NCI-H2107 treated with DMSO at 0.1 percent for 48 hours (cell line): ENCODE measurements around the gene MLXIPL.
"Not testable (repeated sequence)": the region's sequence is repeated elsewhere in the genome, so short reads cannot be mapped to it uniquely, and the experiment has no call there.

Experiments used
- DNase-seq: peaks from one replicate; lab custom pipeline; 2025; ENCODE audit not compliant: unreplicated experiment; lab: John Stamatoyannopoulos, UW

The MLXIPL gene

GRCh38 chr7:73623798-73624668 is at the start of gene MLXIPL:
Gene MLXIPL (minus strand): TSS chr7:73624522. CDS start chr7:73624492, 30 bp downstream.
- peak; percentile 81 for DNase-seq

DNA sequence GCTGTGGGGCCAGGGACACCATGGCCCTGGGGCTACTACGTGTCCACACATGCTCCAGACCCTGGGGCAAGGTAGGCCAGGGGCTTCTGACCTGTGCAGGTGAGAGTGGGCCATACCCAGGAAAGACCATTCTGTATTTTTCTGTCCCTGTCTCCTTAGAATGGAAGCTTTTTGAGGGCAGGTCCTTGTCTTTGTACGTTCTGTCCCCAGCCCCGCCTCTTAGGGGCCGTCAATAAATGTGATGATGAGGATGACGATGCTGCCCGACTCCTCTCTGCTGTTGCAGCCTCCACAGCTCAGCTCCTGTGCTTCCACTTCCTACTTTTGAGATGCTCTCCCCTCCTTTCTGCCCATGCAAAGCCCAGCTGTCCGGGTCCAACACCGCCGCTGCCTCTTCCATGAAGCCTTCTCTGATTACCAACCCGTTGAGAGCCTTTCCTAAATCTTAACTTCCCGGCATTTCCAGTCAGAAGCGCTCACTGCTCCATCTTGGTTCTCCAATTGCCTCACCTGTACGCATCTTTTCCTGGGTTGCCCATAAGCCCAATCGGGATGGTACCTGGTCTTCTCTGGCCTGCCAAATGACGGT is 47.6 kb upstream of the MLXIPL start:
- no peak for DNase-seq

- no peak for DNase-seq
These were observed 47.0 kb upstream of the MLXIPL start for GRCh38 chr7:73671322-73671661.

- DNase-seq, result no peak
These were observed 45.6 kb upstream of the MLXIPL start for GRCh38 chr7:73669858-73670385.

GRCh38 chr7:73669288-73669701 is 45.0 kb upstream of the MLXIPL start:
- DNase-seq, result no peak

GRCh38 chr7:73668886-73669230 is 44.5 kb upstream of the MLXIPL start:
- no peak for DNase-seq

GRCh38 chr7:73668103-73668885 is 44.0 kb upstream of the MLXIPL start:
- no peak for DNase-seq

GRCh38 chr7:73667344-73668102 is 43.2 kb upstream of the MLXIPL start, which contains the start of gene VPS37D:
Gene VPS37D (plus strand): TSS chr7:73667831. CDS start chr7:73667959, 128 bp downstream.
- DNase-seq, result peak; percentile 77

GRCh38 chr7:73663033-73663432 is 38.7 kb upstream of the MLXIPL start:
- no peak for DNase-seq

- DNase-seq, result not testable (repeated sequence)
These were observed 36.3 kb upstream of the MLXIPL start for GRCh38 chr7:73660594-73660993.

GRCh38 chr7:73659983-73660382 is 35.7 kb upstream of the MLXIPL start:
- DNase-seq, result no peak

- not testable (repeated sequence) for DNase-seq
These were observed 31.0 kb upstream of the MLXIPL start for GRCh38 chr7:73655309-73655708.

DNA sequence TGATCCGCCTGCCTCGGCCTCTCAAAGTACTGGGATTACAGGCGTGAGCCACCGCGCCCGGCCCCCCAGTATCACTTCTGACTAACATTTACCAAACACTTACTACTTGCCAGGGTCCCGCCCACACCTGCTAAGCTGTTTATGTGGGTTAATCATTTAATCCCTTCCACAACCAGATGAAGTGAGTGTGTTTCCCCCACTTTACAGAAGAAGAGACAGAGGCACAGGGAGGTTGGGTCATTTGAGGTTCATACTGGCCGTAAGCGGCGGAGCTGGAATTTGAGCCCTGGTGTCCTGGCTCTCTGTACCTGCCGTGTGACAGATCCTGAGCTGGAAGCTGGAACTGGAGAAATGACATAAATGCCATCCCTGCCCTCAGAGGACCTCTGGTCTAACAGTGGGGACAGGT is 28.2 kb upstream of the MLXIPL start:
- DNase-seq, result no peak

DNA sequence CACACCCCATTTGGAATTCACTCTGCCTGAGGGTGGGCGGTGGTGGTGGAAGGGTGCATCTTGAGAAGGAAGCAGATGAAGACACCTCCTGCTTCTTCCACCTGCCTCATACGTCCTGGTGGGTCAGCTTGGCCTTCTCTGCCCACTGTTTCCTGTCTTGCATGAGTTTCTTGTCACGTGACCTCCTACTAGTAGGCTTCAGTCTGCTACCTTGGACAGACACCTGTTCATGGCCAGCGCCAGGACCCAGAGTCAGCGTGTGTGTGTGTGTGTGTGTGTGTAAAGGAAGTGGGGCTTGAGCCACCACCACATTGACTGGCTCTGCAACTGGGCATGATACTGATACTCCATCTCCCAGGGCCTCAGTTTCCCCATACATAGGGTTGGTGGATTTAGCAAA is 26.2 kb upstream of the MLXIPL start:
- no peak for DNase-seq

DNA sequence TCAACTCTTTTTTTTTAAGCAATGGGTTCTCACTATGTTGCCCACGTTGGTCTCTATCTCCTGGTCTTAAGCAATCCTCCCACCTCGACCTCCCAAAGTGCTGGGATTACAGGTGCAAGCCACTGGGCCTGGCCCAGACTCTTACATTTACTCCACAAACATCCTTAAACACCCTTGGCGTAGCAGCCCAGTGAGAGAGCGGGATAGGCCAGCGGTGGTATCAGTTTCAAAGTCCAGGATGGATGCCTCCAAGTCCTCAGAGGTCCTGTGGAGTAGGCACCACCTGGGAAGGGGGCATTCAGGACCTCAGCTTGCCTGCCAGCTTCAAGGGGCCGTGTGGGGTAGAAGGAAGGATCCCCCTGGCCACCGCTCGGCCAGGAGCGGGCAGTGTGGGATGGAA is 25.3 kb upstream of the MLXIPL start:
- no peak for DNase-seq

- no peak for DNase-seq
These were observed 24.4 kb upstream of the MLXIPL start for GRCh38 chr7:73648593-73649332.

DNA sequence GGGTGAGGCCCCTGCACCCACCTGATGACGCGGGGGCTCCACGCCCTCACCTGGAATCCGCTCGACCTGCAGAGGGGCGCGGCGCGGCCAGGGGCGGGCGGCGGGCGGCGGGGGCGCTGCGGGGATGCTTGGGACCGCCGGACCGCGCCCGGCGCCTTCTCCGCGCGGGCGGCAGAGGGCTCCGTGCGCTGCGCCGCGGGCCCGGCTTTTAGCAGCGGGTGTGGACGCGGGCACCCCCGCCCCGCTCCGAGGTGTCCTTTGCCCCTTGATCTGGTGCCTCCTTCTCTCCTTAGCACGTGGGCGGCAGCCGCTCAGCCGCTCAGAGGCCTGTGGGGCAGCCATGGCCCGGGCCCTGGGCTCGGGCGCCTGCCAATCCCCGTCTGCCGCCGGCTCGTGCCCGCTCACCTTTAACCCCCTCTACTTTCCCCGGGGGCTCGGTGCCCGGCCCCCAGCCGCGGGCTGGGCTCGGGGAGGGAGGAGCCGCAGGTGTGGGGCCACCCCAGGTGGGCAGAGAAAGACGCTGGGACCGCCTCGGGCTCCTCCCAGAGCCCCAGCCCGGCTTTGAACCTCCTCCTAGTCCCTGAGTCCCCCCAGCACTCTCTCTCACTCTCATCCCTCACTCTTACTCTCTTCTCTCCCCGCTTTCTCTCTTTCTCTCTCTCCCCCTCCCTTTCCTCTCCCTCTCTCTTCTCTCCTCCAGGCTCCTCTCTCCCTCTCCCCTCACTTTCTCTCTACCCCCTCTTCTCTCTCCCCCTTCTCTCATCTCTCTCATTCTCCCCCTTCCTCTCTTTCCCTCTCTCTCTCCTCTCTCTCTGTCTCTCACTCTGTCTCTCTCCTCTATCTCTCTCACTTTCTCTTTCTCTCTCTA is 23.6 kb upstream of the MLXIPL start:
- no peak for DNase-seq

GRCh38 chr7:73646785-73647724 is 22.7 kb upstream of the MLXIPL start:
- no peak for DNase-seq
